OCI-LY3 (cell line): Measurements from ENCODE around the gene SLC36A2.

Source experiments
- H2AFZ ChIP-seq: fragments of 200-600, 300-600 bp; shearing (Covaris generic); 2 replicates; pipeline ENCODE4 v1.6.0; 2014; ENCODE audit warnings: antibody characterized with exemption, low read depth, low read length
- H3K27ac ChIP-seq: fragments of 200-600, 300-600 bp; sonication (generic); 2 replicates; pipeline ENCODE4 v1.5.1; 2014; ENCODE audit warnings: mild to moderate bottlenecking, low read length, moderate library complexity, mixed read lengths
- H3K27me3 ChIP-seq: fragments of 200-600, 300-600 bp; sonication (generic); 2 replicates; pipeline ENCODE4 v1.6.1; 2014; ENCODE audit warnings: low read depth, low read length, mixed read lengths
- H3K36me3 ChIP-seq: fragments of 200-600, 300-600 bp; sonication (generic); replicated peaks from 2 replicates; pipeline ENCODE3; 2014; ENCODE audit warnings: low read depth, low read length, mixed read lengths
- H3K4me1 ChIP-seq: fragments of 300-600, 200-600 bp; sonication (generic); 2 replicates; pipeline ENCODE4 v1.6.1; 2014; ENCODE audit warnings: low read length, mixed read lengths
- H3K4me2 ChIP-seq: fragments of 200-600, 300-600 bp; sonication (generic); 2 replicates; pipeline ENCODE4 v1.6.1; 2014; ENCODE audit warnings: low read length, mixed read lengths
- H3K4me3 ChIP-seq: fragments of 300-600, 200-600 bp; sonication (generic); 2 replicates; pipeline ENCODE4 v1.5.1; 2014; ENCODE audit warnings: antibody characterized with exemption, mild to moderate bottlenecking, low read length, moderate library complexity
- H3K79me2 ChIP-seq: fragments of 300-600, 200-600 bp; shearing (Covaris generic); 2 replicates; pipeline ENCODE4 v1.6.1; 2014; ENCODE audit warnings: mild to moderate bottlenecking, low read length, mixed read lengths
- H3K9ac ChIP-seq: fragments of 300-600, 200-600 bp; shearing (Covaris generic); 2 replicates; pipeline ENCODE4 v1.6.0; 2014; ENCODE audit warnings: mild to moderate bottlenecking, low read length, moderate library complexity
- H3K9me3 ChIP-seq: fragments of 200-600, 300-600 bp; shearing (Covaris generic); 2 replicates; pipeline ENCODE4 v1.6.1; 2014; ENCODE audit warnings: low read length, mixed read lengths; ENCODE audit not compliant: insufficient read depth
- H4K20me1 ChIP-seq: fragments of 200-600, 300-600 bp; sonication (generic); 2 replicates; pipeline ENCODE4 v1.6.1; 2016; ENCODE audit warnings: low read length, mixed read lengths; ENCODE audit not compliant: insufficient read depth
- CTCF ChIP-seq: fragments of 200-600, 300-600 bp; sonication (generic); IDR thresholded peaks from 2 replicates; pipeline ENCODE4 v1.5.1; 2014; ENCODE audit warnings: antibody characterized with exemption, low read length, low read depth
- EZH2phosphoT487 ChIP-seq: fragments of 200-600 bp; shearing (Covaris generic); IDR thresholded peaks from 2 replicates; pipeline ENCODE4 v1.6.1; 2018; ENCODE audit warnings: antibody characterized with exemption, mixed run types, low read depth

The SLC36A2 gene

GRCh38 chr5:151274666-151275065 lies 72.7 kb downstream of the SLC36A2 start:
- no peaks in the 10 kb centered on the region for H3K9me3 ChIP-seq
- H3K79me2 ChIP-seq: no peaks in the 10 kb centered on the region
- no peak for TF ChIP-seq CTCF
- TF ChIP-seq EZH2phosphoT487: no peak
- H3K4me1 ChIP-seq: peaks cover 21% of the 10 kb centered on the region
- H3K27ac ChIP-seq: no peak overlapping the region
- H3K27me3 ChIP-seq: no peaks in the 10 kb centered on the region
- peaks cover 20% of the 10 kb centered on the region for H3K36me3 ChIP-seq
- no peaks in the 10 kb centered on the region for H4K20me1 ChIP-seq
- H3K4me3 ChIP-seq: no peak overlapping the region
- H2AFZ ChIP-seq: no peak overlapping the region
- no peak overlapping the region for H3K9ac ChIP-seq
- no peak overlapping the region for H3K4me2 ChIP-seq

GRCh38 chr5:151271336-151271735 lies 76.0 kb downstream of the SLC36A2 start:
- Histone ChIP-seq H3K4me1 (peaks cover 24% of the 10 kb centered on the region), H2AFZ (no peak overlapping the region), H3K4me2 (peak overlapping the region; percentile 67), H3K4me3 (no peak overlapping the region; the same call in 1 of the 2 replicates), H3K79me2 (no peaks in the 10 kb centered on the region), H3K9me3 (no peaks in the 10 kb centered on the region), H3K36me3 (peaks cover 40% of the 10 kb centered on the region), H3K27me3 (no peaks in the 10 kb centered on the region), H3K27ac (peak overlapping the region; percentile 79), H3K9ac (no peak overlapping the region), H4K20me1 (no peaks in the 10 kb centered on the region)
- TF ChIP-seq EZH2phosphoT487: no peak
- no peak for TF ChIP-seq CTCF

GRCh38 chr5:151270599-151270998 lies 76.8 kb downstream of the SLC36A2 start:
- peak overlapping the region; percentile 67 for H3K4me2 ChIP-seq
- no peaks in the 10 kb centered on the region for H3K9me3 ChIP-seq
- peak overlapping the region; percentile 79 for H3K27ac ChIP-seq
- TF ChIP-seq CTCF: no peak
- TF ChIP-seq EZH2phosphoT487: no peak
- no peaks in the 10 kb centered on the region for H3K27me3 ChIP-seq
- no peaks in the 10 kb centered on the region for H3K79me2 ChIP-seq
- H3K36me3 ChIP-seq: peaks cover 43% of the 10 kb centered on the region
- H3K4me3 ChIP-seq: peak overlapping the region; percentile 35
- no peaks in the 10 kb centered on the region; the same call in 1 of the 2 replicates for H4K20me1 ChIP-seq
- peaks cover 24% of the 10 kb centered on the region for H3K4me1 ChIP-seq
- H2AFZ ChIP-seq: no peak overlapping the region
- H3K9ac ChIP-seq: no peak overlapping the region

GRCh38 chr5:151267491-151268260 lies 79.7 kb downstream of the SLC36A2 start:
- no peak overlapping the region for H3K9ac ChIP-seq
- no peak overlapping the region for H3K27ac ChIP-seq
- peaks cover 52% of the 10 kb centered on the region for H3K36me3 ChIP-seq

More at GRCh38 chr5:151267491-151268260, 79.7 kb downstream of the SLC36A2 start:
- Histone ChIP-seq H3K4me3 (no peak overlapping the region), H3K4me2 (no peak overlapping the region), H3K79me2 (peaks cover 6% of the 10 kb centered on the region; the same call in 1 of the 2 replicates), H2AFZ (no peak overlapping the region), H3K9me3 (no peaks in the 10 kb centered on the region), H3K4me1 (peaks cover 42% of the 10 kb centered on the region), H4K20me1 (peaks cover 12% of the 10 kb centered on the region), H3K27me3 (no peaks in the 10 kb centered on the region)
- TF ChIP-seq EZH2phosphoT487 (no peak), CTCF (no peak)
